HG02642 (cell line): ENCODE measurements around the gene ARHGEF1.
A peak's percentile ranks its signal among the peaks of the same experiment; 100 is the strongest.
"Not testable (repeated sequence)": the region's sequence is repeated elsewhere in the genome, so short reads cannot be mapped to it uniquely, and the experiment has no call there.

Source experiments
- ATAC-seq: cut with Tn5 transposase; IDR thresholded peaks from one replicate; pipeline ENCODE4 v1.9.1; 2021; ENCODE audit warnings: mild to moderate bottlenecking; ENCODE audit not compliant: unreplicated experiment, poor library complexity

The ARHGEF1 gene

GRCh38 chr19:41928754-41929535 is 46.0 kb downstream of the ARHGEF1 start:
- no peak for ATAC-seq

- ATAC-seq: no peak
Measured at GRCh38 chr19:41929536-41930071, 46.6 kb downstream of the ARHGEF1 start.

GRCh38 chr19:41930322-41930722 is 47.3 kb downstream of the ARHGEF1 start:
- ATAC-seq: no peak

- ATAC-seq: no peak
Measured at GRCh38 chr19:41930926-41931592, 48.1 kb downstream of the ARHGEF1 start.

- no peak for ATAC-seq
Measured at GRCh38 chr19:41932259-41932719, 49.3 kb downstream of the ARHGEF1 start.

GRCh38 chr19:41932720-41933332 is 49.8 kb downstream of the ARHGEF1 start:
- ATAC-seq: no peak

GRCh38 chr19:41933693-41934426 is 50.9 kb downstream of the ARHGEF1 start:
- ATAC-seq: no peak

GRCh38 chr19:41934849-41935374 is 51.9 kb downstream of the ARHGEF1 start:
- ATAC-seq: peak; percentile 54

- no peak for ATAC-seq
Measured at GRCh38 chr19:41935760-41936415, 52.9 kb downstream of the ARHGEF1 start.

GRCh38 chr19:41936416-41936850 is 53.4 kb downstream of the ARHGEF1 start:
- no peak for ATAC-seq

- no peak for ATAC-seq
Measured at GRCh38 chr19:41936961-41937360, 54.0 kb downstream of the ARHGEF1 start.

- ATAC-seq: no peak
Measured at GRCh38 chr19:41937525-41938468, 54.8 kb downstream of the ARHGEF1 start.

GRCh38 chr19:41939209-41939608 is 56.2 kb downstream of the ARHGEF1 start:
- not testable (repeated sequence) for ATAC-seq

GRCh38 chr19:41939861-41940730 is 57.1 kb downstream of the ARHGEF1 start:
- ATAC-seq: no peak

- no peak for ATAC-seq
Measured at GRCh38 chr19:41940731-41941409, 57.9 kb downstream of the ARHGEF1 start.

- no peak for ATAC-seq
Measured at GRCh38 chr19:41941410-41942202, 58.6 kb downstream of the ARHGEF1 start.
